ENCODE results near the gene ENTPD2. TPM values are rescaled to one million over a fixed set of nuclear protein-coding genes. Genes with fewer than 3 reads are reported as not detected.

ENTPD2 gene
- total RNA-seq, 1 experiment from 2014 or later: 8.3 TPM

- no peak overlapping the region for H3K4me3 Mint-ChIP-seq
These were observed 34.9 kb downstream of the ENTPD2 start for GRCh38 chr9:137018761-137019559.

DNA sequence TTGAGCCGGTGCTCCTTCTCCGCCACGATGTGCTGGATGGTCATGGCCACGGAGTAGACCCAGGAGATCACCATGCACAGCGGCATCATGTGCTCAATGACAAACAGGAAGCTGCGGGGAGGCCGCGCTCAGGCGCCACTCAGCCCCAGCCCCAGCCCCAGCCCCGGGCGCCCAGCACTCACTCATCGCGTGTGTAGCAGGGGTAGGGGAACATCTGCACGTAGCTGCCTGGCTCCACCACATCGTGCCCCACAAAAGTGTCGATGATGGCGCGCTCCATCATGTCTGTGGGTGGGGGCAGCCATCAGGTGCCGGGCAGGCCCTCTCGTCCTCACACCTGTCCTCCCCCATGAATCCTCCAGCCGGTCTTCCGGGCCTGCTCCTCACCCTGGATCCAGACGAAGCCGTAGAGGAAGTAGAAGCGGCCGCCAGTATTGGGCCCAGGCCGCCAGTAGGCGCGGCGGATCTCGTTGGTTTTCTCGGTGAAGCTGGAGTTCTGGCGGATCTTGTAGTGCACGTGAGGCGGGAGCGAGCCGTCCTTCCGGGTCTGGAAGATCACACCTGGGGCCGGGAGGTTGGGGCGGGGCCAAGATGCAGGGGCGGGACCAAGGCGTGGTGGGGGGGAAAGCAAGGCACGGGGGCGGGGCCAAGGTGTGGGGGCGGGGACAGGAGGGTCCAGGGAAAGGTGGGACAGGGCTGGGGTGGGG lies 35.9 kb downstream of the ENTPD2 start:
- no peak overlapping the region for H3K4me3 Mint-ChIP-seq
- peaks cover 9% of the 10 kb centered on the region for H3K36me3 Mint-ChIP-seq
- ATAC-seq (no peak), DNase-seq (ENCODE audit: low spot score) (peak; percentile 42)
- no peak for TF ChIP-seq MYBL2 (CRISPR knock-in tag; IDR thresholded peaks at IDR 0.05)
- TF ChIP-seq NFYB (CRISPR knock-in tag; conservative IDR thresholded peaks at IDR 0.05; ENCODE audit: low read depth): no peak
- no peak for TF ChIP-seq ESRRA (CRISPR knock-in tag; IDR thresholded peaks at IDR 0.05; ENCODE audit: borderline replicate concordance)
- no peaks in the 10 kb centered on the region for H3K27me3 Mint-ChIP-seq (ENCODE audit: low read depth)
- ChIA-PET CTCF (interaction anchor here (1.4 to 2.0 kb wide), 3 partner anchors 11 to 70 kb away, joined by 3 to 12 read pairs (median 5); no protein-coding TSS in a partner anchor), POLR2A (no interaction called here)
- H3K4me1 Mint-ChIP-seq: no peaks in the 10 kb centered on the region; the same call in 1 of the 2 replicates
- no peak overlapping the region for H3K27ac Mint-ChIP-seq
- H3K9me3 Mint-ChIP-seq: no peaks in the 10 kb centered on the region

More at GRCh38 chr9:137018761-137019559, 34.9 kb downstream of the ENTPD2 start:
- no peak for DNase-seq (ENCODE audit: low spot score)
- ChIA-PET CTCF (interaction anchor here (0.7 to 3.9 kb wide), 7 partner anchors 10 to 187 kb away, joined by 3 to 38 read pairs (median 4); partner anchors contain the start of gene FUT7), POLR2A (no interaction called here)
- Mint-ChIP-seq H3K27ac (no peak overlapping the region), H3K9me3 (no peaks in the 10 kb centered on the region), H3K27me3 (ENCODE audit: low read depth) (no peaks in the 10 kb centered on the region), H3K36me3 (peaks cover 9% of the 10 kb centered on the region), H3K4me1 (no peaks in the 10 kb centered on the region; the same call in 1 of the 2 replicates)
- TF ChIP-seq FOXK1 (CRISPR knock-in tag; IDR thresholded peaks at IDR 0.05) (no peak), ETV6 (CRISPR knock-in tag; IDR thresholded peaks at IDR 0.05) (no peak), IRF2 (CRISPR knock-in tag; IDR thresholded peaks at IDR 0.05; ENCODE audit: borderline replicate concordance, low read depth) (no peak), SOX15 (CRISPR knock-in tag; IDR thresholded peaks at IDR 0.05) (no peak), ELF4 (CRISPR knock-in tag; IDR thresholded peaks at IDR 0.05; ENCODE audit: low read depth) (no peak)
- no peak for ATAC-seq

- Mint-ChIP-seq H3K9me3 (no peaks in the 10 kb centered on the region), H3K36me3 (peaks cover 9% of the 10 kb centered on the region), H3K27me3 (ENCODE audit: low read depth) (no peaks in the 10 kb centered on the region), H3K4me3 (no peak overlapping the region), H3K27ac (no peak overlapping the region), H3K4me1 (no peaks in the 10 kb centered on the region)
- TF ChIP-seq ZNF232 (CRISPR knock-in tag; IDR thresholded peaks at IDR 0.05): no peak
- POLR2A ChIA-PET: no interaction called here
- ATAC-seq: no peak
- DNase-seq (ENCODE audit: low spot score): no peak
- CTCF ChIA-PET: interaction anchor here (1.4 to 2.0 kb wide), 2 partner anchors 12 to 69 kb away, joined by 3 to 12 read pairs; no protein-coding TSS in a partner anchor
These were observed 36.8 kb downstream of the ENTPD2 start for GRCh38 chr9:137017071-137017470.

- DNase-seq (ENCODE audit: low spot score): no peak
- Mint-ChIP-seq H3K4me1 (no peaks in the 10 kb centered on the region), H3K27ac (no peak overlapping the region), H3K27me3 (ENCODE audit: low read depth) (no peaks in the 10 kb centered on the region), H3K36me3 (peaks cover 9% of the 10 kb centered on the region), H3K4me3 (no peak overlapping the region), H3K9me3 (no peaks in the 10 kb centered on the region)
- CTCF ChIA-PET: interaction anchor here (2.0 kb wide), 1 partner anchor 13 kb away, joined by 12 read pairs; no protein-coding TSS in a partner anchor
- POLR2A ChIA-PET: no interaction called here
- ATAC-seq: no peak
- TF ChIP-seq AFF4 (CRISPR knock-in tag; IDR thresholded peaks at IDR 0.05; ENCODE audit: borderline replicate concordance) (no peak), ZNF121 (CRISPR knock-in tag; IDR thresholded peaks at IDR 0.05) (no peak), AR (CRISPR knock-in tag; IDR thresholded peaks at IDR 0.05) (no peak), ZMAT4 (CRISPR knock-in tag; IDR thresholded peaks at IDR 0.05) (no peak), ZNF671 (CRISPR knock-in tag; IDR thresholded peaks at IDR 0.05) (no peak), TEAD1 (CRISPR knock-in tag; IDR thresholded peaks at IDR 0.05) (no peak)
- TF ChIP-seq, protein P1, sequence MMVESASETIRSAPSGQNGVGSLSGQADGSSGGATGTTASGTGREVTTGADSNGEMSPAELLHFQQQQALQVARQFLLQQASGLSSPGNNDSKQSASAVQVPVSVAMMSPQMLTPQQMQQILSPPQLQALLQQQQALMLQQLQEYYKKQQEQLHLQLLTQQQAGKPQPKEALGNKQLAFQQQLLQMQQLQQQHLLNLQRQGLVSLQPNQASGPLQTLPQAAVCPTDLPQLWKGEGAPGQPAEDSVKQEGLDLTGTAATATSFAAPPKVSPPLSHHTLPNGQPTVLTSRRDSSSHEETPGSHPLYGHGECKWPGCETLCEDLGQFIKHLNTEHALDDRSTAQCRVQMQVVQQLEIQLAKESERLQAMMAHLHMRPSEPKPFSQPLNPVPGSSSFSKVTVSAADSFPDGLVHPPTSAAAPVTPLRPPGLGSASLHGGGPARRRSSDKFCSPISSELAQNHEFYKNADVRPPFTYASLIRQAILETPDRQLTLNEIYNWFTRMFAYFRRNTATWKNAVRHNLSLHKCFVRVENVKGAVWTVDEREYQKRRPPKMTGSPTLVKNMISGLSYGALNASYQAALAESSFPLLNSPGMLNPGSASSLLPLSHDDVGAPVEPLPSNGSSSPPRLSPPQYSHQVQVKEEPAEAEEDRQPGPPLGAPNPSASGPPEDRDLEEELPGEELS (CRISPR knock-in tag; IDR thresholded peaks at IDR 0.05): no peak
- TF ChIP-seq, protein P2, sequence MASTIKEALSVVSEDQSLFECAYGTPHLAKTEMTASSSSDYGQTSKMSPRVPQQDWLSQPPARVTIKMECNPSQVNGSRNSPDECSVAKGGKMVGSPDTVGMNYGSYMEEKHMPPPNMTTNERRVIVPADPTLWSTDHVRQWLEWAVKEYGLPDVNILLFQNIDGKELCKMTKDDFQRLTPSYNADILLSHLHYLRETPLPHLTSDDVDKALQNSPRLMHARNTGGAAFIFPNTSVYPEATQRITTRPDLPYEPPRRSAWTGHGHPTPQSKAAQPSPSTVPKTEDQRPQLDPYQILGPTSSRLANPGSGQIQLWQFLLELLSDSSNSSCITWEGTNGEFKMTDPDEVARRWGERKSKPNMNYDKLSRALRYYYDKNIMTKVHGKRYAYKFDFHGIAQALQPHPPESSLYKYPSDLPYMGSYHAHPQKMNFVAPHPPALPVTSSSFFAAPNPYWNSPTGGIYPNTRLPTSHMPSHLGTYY (CRISPR knock-in tag; IDR thresholded peaks at IDR 0.05): no peak
These were observed 37.4 kb downstream of the ENTPD2 start for GRCh38 chr9:137016436-137016835.
